Activated CD8-positive, alpha-beta T cell treated with anti-CD3 and anti-CD28 coated beads for 36 hours (primary cell): ENCODE measurements around the gene MEF2C. TPM values are rescaled to one million over a fixed set of nuclear protein-coding genes. Genes with fewer than 3 reads are reported as not detected.
A peak's percentile ranks its signal among the peaks of the same experiment; 100 is the strongest.

Source experiments
- ATAC-seq: fragments of 200-7000 bp; cut with Tn5 transposase; one replicate; pipeline ENCODE4 v1.10.0; 2021; ENCODE audit warnings: mild to moderate bottlenecking, moderate library complexity
- CTCF ChIA-PET: fragments of 350-600 bp; sonication (Branson Sonifier 250); formaldehyde crosslinking; loops from one replicate; lab custom pipeline; 2021; ENCODE audit warnings: antibody characterized with exemption; lab: Charles Lee
- POLR2A ChIA-PET: fragments of 350-600 bp; sonication (Branson Sonifier 250); formaldehyde crosslinking; loops from one replicate; lab custom pipeline; 2021; ENCODE audit warnings: antibody characterized with exemption; lab: Charles Lee
- DNase-seq: peaks from one replicate; pipeline ENCODE4 v3.0.0-alpha.2; 2020
- H3K27ac Mint-ChIP-seq: one replicate; pipeline ENCODE4 v1.8.0; 2021; ENCODE audit warnings: mild to moderate bottlenecking, mixed read lengths
- H3K27me3 Mint-ChIP-seq: one replicate; pipeline ENCODE4 v1.8.0; 2021; ENCODE audit warnings: mixed read lengths
- H3K36me3 Mint-ChIP-seq: one replicate; pipeline ENCODE4 v1.8.0; 2021; ENCODE audit warnings: low read depth, mixed read lengths
- H3K4me1 Mint-ChIP-seq: one replicate; pipeline ENCODE4 v1.8.0; 2021; ENCODE audit warnings: low read depth, mixed read lengths
- H3K4me3 Mint-ChIP-seq: one replicate; pipeline ENCODE4 v1.8.0; 2021; ENCODE audit warnings: mild to moderate bottlenecking, moderate library complexity, mixed read lengths
- H3K9me3 Mint-ChIP-seq: one replicate; pipeline ENCODE4 v1.8.0; 2021; ENCODE audit warnings: mixed read lengths
- CTCF ChIP-seq: fragments of 200-600 bp; IDR thresholded peaks from one replicate; pipeline ENCODE4 v1.8.0; 2022; ENCODE audit warnings: antibody characterized with exemption, mild to moderate bottlenecking
- intact Hi-C: fragments of 100-400 bp; cut with micrococcal nuclease; formaldehyde crosslinking; loops from one replicate; pipeline ENCODE4 v1.10.0; 2022
- total RNA-seq, 2 experiments: library from RNA; stranded (reverse); gene quantifications; one replicate each; pipeline ENCODE4 v1.2.3, GENCODE V29; 2021

Gene MEF2C
- total RNA-seq, 2 experiments from 2014 or later: 0.27 to 1.3 TPM

- Mint-ChIP-seq H3K27ac (no peak overlapping the region), H3K36me3 (no peaks in the 10 kb centered on the region), H3K4me1 (no peaks in the 10 kb centered on the region), H3K9me3 (no peaks in the 10 kb centered on the region), H3K4me3 (no peak overlapping the region), H3K27me3 (peaks cover 3% of the 10 kb centered on the region)
- POLR2A ChIA-PET: no interaction called here
- TF ChIP-seq CTCF: no peak
- ATAC-seq (no peak), DNase-seq (no peak)
- CTCF ChIA-PET: no interaction called here
- intact Hi-C loops: no loop called here
These were observed 90.7 kb downstream of the MEF2C start for GRCh38 chr5:88792144-88792840.

GRCh38 chr5:88787856-88788255 is 95.1 kb downstream of the MEF2C start:
- Mint-ChIP-seq H3K36me3 (no peaks in the 10 kb centered on the region), H3K27me3 (peaks cover 1% of the 10 kb centered on the region), H3K4me1 (peaks cover 17% of the 10 kb centered on the region), H3K27ac (no peak overlapping the region), H3K4me3 (no peak overlapping the region), H3K9me3 (no peaks in the 10 kb centered on the region)
- no peak for DNase-seq
- intact Hi-C loops: no loop called here
- CTCF ChIA-PET: no interaction called here
- POLR2A ChIA-PET: interaction anchor here (0.7 kb wide), 1 partner anchor 17 kb away, joined by 3 read pairs; no protein-coding TSS in a partner anchor
- no peak for ATAC-seq
- TF ChIP-seq CTCF: no peak

GRCh38 chr5:88786789-88787188 is 96.2 kb downstream of the MEF2C start:
- intact Hi-C loops: no loop called here
- Mint-ChIP-seq H3K27ac (no peak overlapping the region), H3K27me3 (peaks cover 1% of the 10 kb centered on the region), H3K9me3 (no peaks in the 10 kb centered on the region), H3K4me1 (peaks cover 17% of the 10 kb centered on the region), H3K36me3 (no peaks in the 10 kb centered on the region), H3K4me3 (no peak overlapping the region)
- DNase-seq (no peak), ATAC-seq (no peak)
- POLR2A ChIA-PET: no interaction called here
- TF ChIP-seq CTCF: no peak
- CTCF ChIA-PET: no interaction called here

GRCh38 chr5:88785746-88786565 is 97.0 kb downstream of the MEF2C start:
- no peak for TF ChIP-seq CTCF
- H3K4me3 Mint-ChIP-seq: peak overlapping the region; percentile 3
- intact Hi-C loops: no loop called here
- ATAC-seq (peak; percentile 51), DNase-seq (peak; percentile 29)
- H3K27ac Mint-ChIP-seq: peak overlapping the region; percentile 48
- no peaks in the 10 kb centered on the region for H3K36me3 Mint-ChIP-seq
- POLR2A ChIA-PET: no interaction called here
- H3K9me3 Mint-ChIP-seq: no peaks in the 10 kb centered on the region
- H3K4me1 Mint-ChIP-seq: peaks cover 17% of the 10 kb centered on the region
- CTCF ChIA-PET: interaction anchor here (1.3 kb wide), 1 partner anchor 56 kb away, joined by 4 read pairs; no protein-coding TSS in a partner anchor
- peaks cover 1% of the 10 kb centered on the region for H3K27me3 Mint-ChIP-seq

- no peak for TF ChIP-seq CTCF
- ATAC-seq (no peak), DNase-seq (no peak)
- H3K4me1 Mint-ChIP-seq: peaks cover 17% of the 10 kb centered on the region
- peaks cover 1% of the 10 kb centered on the region for H3K27me3 Mint-ChIP-seq
- CTCF ChIA-PET: no interaction called here
- H3K27ac Mint-ChIP-seq: no peak overlapping the region
- no peak overlapping the region for H3K4me3 Mint-ChIP-seq
- H3K36me3 Mint-ChIP-seq: no peaks in the 10 kb centered on the region
- intact Hi-C loops: no loop called here
- POLR2A ChIA-PET: no interaction called here
- no peaks in the 10 kb centered on the region for H3K9me3 Mint-ChIP-seq
These were observed 100.4 kb downstream of the MEF2C start for GRCh38 chr5:88782571-88782970.
